CD14-positive monocyte (primary cell): Measurements from ENCODE around the gene MYH13. TPM values are rescaled to one million over a fixed set of nuclear protein-coding genes. Genes with fewer than 3 reads are reported as not detected.

ENCODE experiments used
- DNase-seq, 3 donors: peaks; one replicate each; pipeline ENCODE4 v3.0.0-alpha.2; 2011 to 2022
- H2AFZ ChIP-seq: 2 replicates; pipeline ENCODE4 v1.6.0; 2012; ENCODE audit warnings: mild to moderate bottlenecking, low read depth, low read length, inconsistent platforms; ENCODE audit not compliant: insufficient read depth, poor library complexity, severe bottlenecking
- H3K27ac ChIP-seq, 2 donors: 1 replicate in 1 of 2; 2 replicates in 1 of 2; pipeline ENCODE4 v1.5.1; 2012 to 2013; ENCODE audit warnings: low read length in 2 of 2, control low read depth in 1 of 2, inconsistent platforms in 1 of 2, low read depth in 1 of 2, mild to moderate bottlenecking in 1 of 2
- H3K27me3 ChIP-seq, 2 donors: one replicate each; pipeline versions ENCODE4 v1.6.0 to v1.6.1; 2011 to 2013; ENCODE audit warnings: low read length in 2 of 2; ENCODE audit not compliant: control insufficient read depth in 2 of 2, insufficient read depth in 2 of 2
- H3K36me3 ChIP-seq, 2 donors: replicated peaks in 1 of 2; 1 replicate in 1 of 2; 2 replicates in 1 of 2; pipeline versions ENCODE4 v1.5.1 to v1.6.1; 2012 to 2013; ENCODE audit warnings: low read length in 2 of 2, control low read depth in 1 of 2, inconsistent platforms in 1 of 2, mild to moderate bottlenecking in 1 of 2; ENCODE audit not compliant: insufficient read depth in 2 of 2, control insufficient read depth in 1 of 2
- H3K4me1 ChIP-seq, 2 donors: 1 replicate in 1 of 2; 2 replicates in 1 of 2; pipeline versions ENCODE4 v1.5.1 to v1.6.1; 2012 to 2013; ENCODE audit warnings: low read length in 2 of 2, control low read depth in 1 of 2, inconsistent platforms in 1 of 2, mild to moderate bottlenecking in 1 of 2, moderate library complexity in 1 of 2; ENCODE audit not compliant: insufficient read depth in 2 of 2, control insufficient read depth in 1 of 2
- H3K4me2 ChIP-seq: replicated peaks from 2 replicates; pipeline ENCODE3; 2012; ENCODE audit warnings: low read length, moderate library complexity, mild to moderate bottlenecking; ENCODE audit not compliant: poor library complexity, severe bottlenecking; ENCODE audit errors: extremely low read depth
- H3K4me3 ChIP-seq, 3 experiments: fragments of 200-600 bp in 1 of 3; sonication (generic) in 1 of 3; replicated peaks in 1 of 3; 1 replicate in 2 of 3; 2 replicates in 1 of 3; pipeline ENCODE4 v1.5.1; 2011 to 2013; ENCODE audit warnings: low read length in 3 of 3, mild to moderate bottlenecking in 3 of 3, control low read depth in 2 of 3, low read depth in 2 of 3, inconsistent platforms in 1 of 3, moderate library complexity in 1 of 3
- H3K79me2 ChIP-seq: 2 replicates; pipeline ENCODE4 v1.6.0; 2012; ENCODE audit warnings: mild to moderate bottlenecking, control low read depth, inconsistent platforms, low read length, moderate library complexity; ENCODE audit not compliant: insufficient read depth
- H3K9ac ChIP-seq: 2 replicates; pipeline ENCODE4 v1.6.0; 2017; ENCODE audit warnings: low read length, mild to moderate bottlenecking; ENCODE audit not compliant: insufficient read depth, poor library complexity, severe bottlenecking
- H3K9me3 ChIP-seq, 2 donors: replicated peaks in 1 of 2; 1 replicate in 1 of 2; 2 replicates in 1 of 2; pipeline versions ENCODE4 v1.5.1 to v1.6.1; 2012 to 2013; ENCODE audit warnings: low read length in 2 of 2, control low read depth in 1 of 2; ENCODE audit not compliant: control insufficient read depth in 1 of 2, insufficient read depth in 1 of 2
- H4K20me1 ChIP-seq: 2 replicates; pipeline ENCODE4 v1.6.0; 2012; ENCODE audit warnings: mild to moderate bottlenecking, low read length, control low read depth, moderate library complexity; ENCODE audit not compliant: insufficient read depth
- H3K27ac Mint-ChIP-seq, 7 donors: one replicate each; pipeline ENCODE4 v1.8.0; 2020; ENCODE audit warnings: mild to moderate bottlenecking in 7 of 7, mixed read lengths in 7 of 7, moderate library complexity in 6 of 7, inconsistent platforms in 2 of 7
- H3K27me3 Mint-ChIP-seq, 3 donors: one replicate each; pipeline ENCODE4 v1.8.0; 2021 to 2022; ENCODE audit warnings: low read depth in 3 of 3, mild to moderate bottlenecking in 3 of 3, mixed read lengths in 3 of 3, moderate library complexity in 3 of 3, inconsistent platforms in 1 of 3
- H3K36me3 Mint-ChIP-seq, 2 donors: one replicate each; pipeline ENCODE4 v1.8.0; 2020; ENCODE audit warnings: mixed read lengths in 2 of 2, inconsistent platforms in 1 of 2, mild to moderate bottlenecking in 1 of 2
- H3K4me1 Mint-ChIP-seq: one replicate; pipeline ENCODE4 v1.8.0; 2020; ENCODE audit warnings: mild to moderate bottlenecking, mixed read lengths
- H3K4me3 Mint-ChIP-seq, 2 donors: one replicate each; pipeline ENCODE4 v1.8.0; 2020; ENCODE audit warnings: mild to moderate bottlenecking in 2 of 2, mixed read lengths in 2 of 2, moderate library complexity in 1 of 2
- H3K9me3 Mint-ChIP-seq, 7 donors: one replicate each; pipeline ENCODE4 v1.8.0; 2020 to 2022; ENCODE audit warnings: mixed read lengths in 7 of 7, mild to moderate bottlenecking in 6 of 7, moderate library complexity in 6 of 7, inconsistent platforms in 2 of 7
- CTCF ChIP-seq: fragments of 200-600 bp; IDR thresholded peaks from one replicate; pipeline ENCODE4 v1.8.0; 2022; ENCODE audit warnings: antibody characterized with exemption, mild to moderate bottlenecking
- WGBS: methylation state at CpG from one replicate; pipeline ENCODE4 v1.1.5; 2013; ENCODE audit warnings: missing lambda C conversion rate; ENCODE audit not compliant: insufficient coverage; 5-methylcytosine and 5-hydroxymethylcytosine counted together
- intact Hi-C, 2 donors: fragments of 100-400 bp; cut with micrococcal nuclease; formaldehyde crosslinking; loops; one replicate each; pipeline versions ENCODE4 v1.15.0 to v1.15.1; 2023
- polyA plus RNA-seq, 3 donors: library from polyadenylated mRNA; depleted of rRNA in 1 of 3; unstranded in 2 of 3; stranded (reverse) in 1 of 3; fragments of 300-500 nt in 2 of 3; fragments of >200 nt in 1 of 3; fragmentation: Illumina TruSeq in 2 of 3; gene quantifications; 1 replicate in 2 of 3; 2 replicates in 1 of 3; pipeline ENCODE4 v1.2.3, GENCODE V29; 2012 to 2021

MYH13 gene
- polyA plus RNA-seq, 3 donors = not detected

GRCh38 chr17:10304758-10305300 lies 68.0 kb downstream of the MYH13 start:
- Mint-ChIP-seq H3K27me3 (peaks cover 4 to 5% (median 5%) of the 10 kb centered on the region in 3 donors), H3K27ac (no peak overlapping the region), H3K4me3 (no peak overlapping the region), H3K9me3 (peaks cover 0 to 3% (median 0%) of the 10 kb centered on the region in 7 donors), H3K4me1 (no peaks in the 10 kb centered on the region), H3K36me3 (no peaks in the 10 kb centered on the region)
- H3K79me2 ChIP-seq = no peaks in the 10 kb centered on the region
- no peaks in the 10 kb centered on the region for H3K36me3 ChIP-seq
- H3K9ac ChIP-seq = no peak overlapping the region
- no peak for TF ChIP-seq CTCF
- no peaks in the 10 kb centered on the region for H4K20me1 ChIP-seq
- H3K4me2 ChIP-seq = no peak overlapping the region
- H3K9me3 ChIP-seq = no peaks in the 10 kb centered on the region
- no peak for DNase-seq
- H3K4me1 ChIP-seq = no peaks in the 10 kb centered on the region
- no peak overlapping the region for H2AFZ ChIP-seq
- intact Hi-C loops = no loop called here
- WGBS = 100% methylated on average over 2 of the region's 4 CpGs
- no peak overlapping the region for H3K27ac ChIP-seq
- no peaks in the 10 kb centered on the region for H3K27me3 ChIP-seq
- no peak overlapping the region for H3K4me3 ChIP-seq

- Histone ChIP-seq H4K20me1 (no peaks in the 10 kb centered on the region), H3K27ac (no peak overlapping the region), H3K27me3 (no peaks in the 10 kb centered on the region), H3K4me3 (no peak overlapping the region), H3K4me1 (no peaks in the 10 kb centered on the region), H3K79me2 (no peaks in the 10 kb centered on the region), H2AFZ (no peak overlapping the region), H3K9ac (no peak overlapping the region), H3K4me2 (no peak overlapping the region), H3K9me3 (no peaks in the 10 kb centered on the region), H3K36me3 (no peaks in the 10 kb centered on the region)
- Mint-ChIP-seq H3K36me3 (no peaks in the 10 kb centered on the region), H3K4me1 (no peaks in the 10 kb centered on the region), H3K9me3 (no peaks in the 10 kb centered on the region), H3K4me3 (no peak overlapping the region), H3K27me3 (peaks cover 0 to 2% (median 0%) of the 10 kb centered on the region in 3 donors), H3K27ac (no peak overlapping the region)
- no peak for TF ChIP-seq CTCF
- WGBS = 95% methylated on average over 1 of the region's 3 CpGs
- DNase-seq = no peak
- intact Hi-C loops = no loop called here
Measured at GRCh38 chr17:10297691-10298090, 75.1 kb downstream of the MYH13 start.
